Activated T-helper 1 cell treated with anti-CD3 and anti-CD28 coated beads, Interleukin-12 subunit alpha, Interleukin-12 subunit beta, Interleukin-2, Interleukin-4 antibody, amounts not matched to agents 30 ng/mL and 10 ng/mL and 1 ng/mL, durations not matched to agents 14 hours and 24 hours and 36 hours (primary cell): ENCODE measurements around the gene CFAP73. TPM values are rescaled to one million over a fixed set of nuclear protein-coding genes. Genes with fewer than 3 reads are reported as not detected.

Source experiments
- DNase-seq: peaks from one replicate; pipeline ENCODE4 v3.0.0; 2021; ENCODE audit warnings: low spot score
- H3K27ac Mint-ChIP-seq: one replicate; pipeline ENCODE4 v1.8.0; 2021; ENCODE audit warnings: mild to moderate bottlenecking, mixed read lengths
- H3K27me3 Mint-ChIP-seq: one replicate; pipeline ENCODE4 v1.8.0; 2022; ENCODE audit warnings: mild to moderate bottlenecking, moderate library complexity, mixed read lengths; ENCODE audit not compliant: insufficient read depth
- H3K36me3 Mint-ChIP-seq: one replicate; pipeline ENCODE4 v1.8.0; 2021; ENCODE audit warnings: low read depth, mixed read lengths
- H3K4me1 Mint-ChIP-seq: one replicate; pipeline ENCODE4 v1.8.0; 2021; ENCODE audit warnings: low read depth, mixed read lengths
- H3K4me3 Mint-ChIP-seq: one replicate; pipeline ENCODE4 v1.8.0; 2021; ENCODE audit warnings: mild to moderate bottlenecking, moderate library complexity, mixed read lengths
- H3K9me3 Mint-ChIP-seq: one replicate; pipeline ENCODE4 v1.8.0; 2021; ENCODE audit warnings: mixed read lengths
- intact Hi-C: fragments of 100-400 bp; cut with micrococcal nuclease; formaldehyde crosslinking; loops from one replicate; pipeline ENCODE4 v1.15.1; 2024
- total RNA-seq: library from RNA; stranded (reverse); gene quantifications from 2 replicates; pipeline ENCODE4 v1.2.3, GENCODE V29; 2022

CFAP73 gene
- total RNA-seq, 1 donor from 2014 or later: 0.16 TPM

GRCh38 chr12:113167868-113168267 lies 18.3 kb downstream of the CFAP73 start:
- Mint-ChIP-seq H3K4me1 (no peaks in the 10 kb centered on the region), H3K36me3 (peaks cover 36% of the 10 kb centered on the region), H3K27me3 (no peaks in the 10 kb centered on the region), H3K4me3 (no peak overlapping the region), H3K9me3 (no peaks in the 10 kb centered on the region), H3K27ac (no peak overlapping the region)
- intact Hi-C loops: no loop called here
- no peak for DNase-seq

- intact Hi-C loops: no loop called here
- H3K36me3 Mint-ChIP-seq: peaks cover 37% of the 10 kb centered on the region
- no peak overlapping the region for H3K4me3 Mint-ChIP-seq
- no peaks in the 10 kb centered on the region for H3K9me3 Mint-ChIP-seq
- DNase-seq: no peak
- H3K4me1 Mint-ChIP-seq: peaks cover 4% of the 10 kb centered on the region
- no peaks in the 10 kb centered on the region for H3K27me3 Mint-ChIP-seq
- no peak overlapping the region for H3K27ac Mint-ChIP-seq
Measured at GRCh38 chr12:113169697-113170096, 20.2 kb downstream of the CFAP73 start.

GRCh38 chr12:113170457-113170856 lies 20.9 kb downstream of the CFAP73 start:
- intact Hi-C loops: no loop called here
- Mint-ChIP-seq H3K9me3 (no peaks in the 10 kb centered on the region), H3K27me3 (no peaks in the 10 kb centered on the region), H3K4me3 (no peak overlapping the region), H3K4me1 (peaks cover 4% of the 10 kb centered on the region), H3K36me3 (peaks cover 42% of the 10 kb centered on the region), H3K27ac (no peak overlapping the region)
- no peak for DNase-seq

- Mint-ChIP-seq H3K4me3 (no peak overlapping the region), H3K4me1 (peaks cover 4% of the 10 kb centered on the region), H3K27ac (no peak overlapping the region), H3K9me3 (no peaks in the 10 kb centered on the region), H3K27me3 (no peaks in the 10 kb centered on the region), H3K36me3 (peaks cover 40% of the 10 kb centered on the region)
- no peak for DNase-seq
- intact Hi-C loops: no loop called here
Measured at GRCh38 chr12:113170926-113171325, 21.4 kb downstream of the CFAP73 start.

- Mint-ChIP-seq H3K27ac (no peak overlapping the region), H3K9me3 (no peaks in the 10 kb centered on the region), H3K4me1 (peaks cover 4% of the 10 kb centered on the region), H3K27me3 (no peaks in the 10 kb centered on the region), H3K4me3 (no peak overlapping the region), H3K36me3 (peaks cover 40% of the 10 kb centered on the region)
- no peak for DNase-seq
- intact Hi-C loops: no loop called here
Measured at GRCh38 chr12:113171543-113171942, 22.0 kb downstream of the CFAP73 start.

GRCh38 chr12:113172185-113172584 lies 22.7 kb downstream of the CFAP73 start:
- Mint-ChIP-seq H3K4me1 (peaks cover 4% of the 10 kb centered on the region), H3K27me3 (no peaks in the 10 kb centered on the region), H3K4me3 (no peak overlapping the region), H3K27ac (no peak overlapping the region), H3K36me3 (peaks cover 41% of the 10 kb centered on the region), H3K9me3 (no peaks in the 10 kb centered on the region)
- intact Hi-C loops: no loop called here
- no peak for DNase-seq

GRCh38 chr12:113173081-113173698 lies 23.7 kb downstream of the CFAP73 start:
- DNase-seq: no peak
- intact Hi-C loops: no loop called here
- H3K4me3 Mint-ChIP-seq: no peak overlapping the region
- no peaks in the 10 kb centered on the region for H3K9me3 Mint-ChIP-seq
- H3K36me3 Mint-ChIP-seq: peaks cover 51% of the 10 kb centered on the region
- no peak overlapping the region for H3K27ac Mint-ChIP-seq
- peaks cover 4% of the 10 kb centered on the region for H3K4me1 Mint-ChIP-seq
- H3K27me3 Mint-ChIP-seq: no peaks in the 10 kb centered on the region

GRCh38 chr12:113174461-113175384 lies 25.2 kb downstream of the CFAP73 start:
- H3K4me3 Mint-ChIP-seq: no peak overlapping the region
- intact Hi-C loops: loop anchor here (1.0 to 2.0 kb wide), 3 partner anchors 10 to 182 kb away; no protein-coding TSS in a partner anchor

GRCh38 chr12:113179023-113179422 lies 29.5 kb downstream of the CFAP73 start:
- no peak for DNase-seq
- H3K9me3 Mint-ChIP-seq: no peaks in the 10 kb centered on the region
- no peaks in the 10 kb centered on the region for H3K27me3 Mint-ChIP-seq
- H3K36me3 Mint-ChIP-seq: peaks cover 57% of the 10 kb centered on the region
- intact Hi-C loops: no loop called here
- peaks cover 17% of the 10 kb centered on the region for H3K4me1 Mint-ChIP-seq
- H3K27ac Mint-ChIP-seq: no peak overlapping the region
- no peak overlapping the region for H3K4me3 Mint-ChIP-seq

More at GRCh38 chr12:113174461-113175384, 25.2 kb downstream of the CFAP73 start:
- Mint-ChIP-seq H3K36me3 (peaks cover 61% of the 10 kb centered on the region), H3K4me1 (peaks cover 4% of the 10 kb centered on the region), H3K9me3 (no peaks in the 10 kb centered on the region), H3K27ac (no peak overlapping the region), H3K27me3 (no peaks in the 10 kb centered on the region)
- DNase-seq: peak; percentile 55

GRCh38 chr12:113180333-113180732 lies 30.8 kb downstream of the CFAP73 start:
- H3K4me1 Mint-ChIP-seq: peaks cover 13% of the 10 kb centered on the region
- no peaks in the 10 kb centered on the region for H3K27me3 Mint-ChIP-seq
- H3K36me3 Mint-ChIP-seq: peaks cover 50% of the 10 kb centered on the region
- intact Hi-C loops: loop anchor here (10.0 kb wide), 1 partner anchor 784 kb away; the partner anchor contains the start of gene RBM19
- no peaks in the 10 kb centered on the region for H3K9me3 Mint-ChIP-seq
- no peak overlapping the region for H3K27ac Mint-ChIP-seq
- no peak overlapping the region for H3K4me3 Mint-ChIP-seq
- no peak for DNase-seq

- no peak overlapping the region for H3K4me3 Mint-ChIP-seq
- peaks cover 23% of the 10 kb centered on the region for H3K4me1 Mint-ChIP-seq
- no peaks in the 10 kb centered on the region for H3K27me3 Mint-ChIP-seq
- no peak overlapping the region for H3K27ac Mint-ChIP-seq
- intact Hi-C loops: loop anchor here (10.0 kb wide), 1 partner anchor 783 kb away; the partner anchor contains the start of gene RBM19
- peaks cover 45% of the 10 kb centered on the region for H3K36me3 Mint-ChIP-seq
- DNase-seq: no peak
- H3K9me3 Mint-ChIP-seq: no peaks in the 10 kb centered on the region
Measured at GRCh38 chr12:113181975-113182374, 32.5 kb downstream of the CFAP73 start.

GRCh38 chr12:113183030-113183589 lies 33.6 kb downstream of the CFAP73 start:
- Mint-ChIP-seq H3K4me1 (peaks cover 31% of the 10 kb centered on the region), H3K27me3 (no peaks in the 10 kb centered on the region), H3K36me3 (peaks cover 38% of the 10 kb centered on the region), H3K9me3 (no peaks in the 10 kb centered on the region), H3K27ac (no peak overlapping the region), H3K4me3 (peak overlapping the region; percentile 92)
- no peak for DNase-seq
- intact Hi-C loops: loop anchor here (10.0 kb wide), 1 partner anchor 782 kb away; the partner anchor contains the start of gene RBM19
